Pancreas (tissue), 10 donors: Measurements from ENCODE around the gene LTB. TPM values are rescaled to one million over a fixed set of nuclear protein-coding genes. Genes with fewer than 3 reads are reported as not detected.

Source experiments
- ATAC-seq, 4 donors: fragments of 200-7000 bp; cut with Tn5 transposase; one replicate each; pipeline versions ENCODE4 v1.8.0 to v1.9.1; 2020; ENCODE audit warnings: mild to moderate bottlenecking in 4 of 4, moderate library complexity in 4 of 4
- DNase-seq, 6 donors: peaks; one replicate each; pipeline ENCODE4 v3.0.0-alpha.2; 2020
- FAIRE-seq: peaks from 2 replicates; lab custom pipeline; 2012; peaks lifted over from hg19 to GRCh38; lab: Jason Lieb, UNC
- H3K27ac ChIP-seq, 4 donors: fragments of 200-600 bp; sonication (generic); 1 replicate in 3 of 4; 2 replicates in 1 of 4; pipeline versions ENCODE4 v1.5.0 to v1.8.0; 2020
- H3K27me3 ChIP-seq, 4 donors: fragments of 200-600 bp; one replicate each; pipeline ENCODE4 v1.8.0; 2021
- H3K36me3 ChIP-seq, 3 donors: fragments of 200-600 bp; sonication (generic) in 1 of 3; one replicate each; pipeline versions ENCODE4 v1.5.0 to v1.8.0; 2020 to 2021
- H3K4me1 ChIP-seq, 3 donors: fragments of 200-600 bp; one replicate each; pipeline ENCODE4 v1.8.0; 2021
- H3K4me3 ChIP-seq, 4 donors: fragments of 200-600 bp; sonication (generic) in 2 of 4; one replicate each; pipeline versions ENCODE4 v1.5.0 to v1.8.0; 2020 to 2021
- H3K9me3 ChIP-seq, 4 donors: fragments of 200-600 bp; one replicate each; pipeline ENCODE4 v1.8.0; 2021
- WGBS, 2 donors: extraction: QIAGEN DNeasy Blood & Tissue Kit; methylation state at CpG; one replicate each; pipeline ENCODE4 v1.1.7; 2013; 5-methylcytosine and 5-hydroxymethylcytosine counted together
- intact Hi-C, 3 donors: fragments of 100-400 bp; cut with DNase I; formaldehyde crosslinking; loops; one replicate each; pipeline versions ENCODE4 v1.11.1 to v1.14.2; 2022
- polyA plus RNA-seq, 2 donors: library from polyadenylated mRNA; stranded (reverse); fragments of 200-250 nt; gene quantifications; one replicate each; pipeline ENCODE4 v1.2.3, GENCODE V29; 2013
- total RNA-seq, 6 donors: library from RNA; stranded (reverse); fragmentation: NEBNext Ultra II Directional in 4 of 6; extraction: Animal tissue kit (Norgen Biotek cat#: 25700) in 4 of 6; gene quantifications; one replicate each; pipeline versions ENCODE4 v1.2.1 to v1.2.4, GENCODE V29; 2021 to 2023
- TF ChIP-seq, protein P1 (sequence below), 4 donors: fragments of 200-600 bp; sonication (generic) in 3 of 4; IDR thresholded peaks; one replicate each; pipeline versions ENCODE4 v1.5.0 to v1.8.0; 2021; ENCODE audit warnings: antibody characterized with exemption in 4 of 4
- donor health status: healthy with polysubstance abuse.
- donor health status: DM: no; HTN: no; CAD: no; lungs with moderate emphysema.
- donor health status: DM: no; HTN: no; CAD: no.
- donor health status: control.
- donor health status: control.
- donor health status: Bipolar disorder and iron deficiency.
- donor health status: DM: yes; HTN: yes; CAD: no.
- donor health status: DM: no; HTN: no; CAD: no.
- donor health status: DM: no; HTN: no; CAD: no.
- donor health status: DM: yes; HTN: yes; CAD: no.

The LTB gene, protein sequence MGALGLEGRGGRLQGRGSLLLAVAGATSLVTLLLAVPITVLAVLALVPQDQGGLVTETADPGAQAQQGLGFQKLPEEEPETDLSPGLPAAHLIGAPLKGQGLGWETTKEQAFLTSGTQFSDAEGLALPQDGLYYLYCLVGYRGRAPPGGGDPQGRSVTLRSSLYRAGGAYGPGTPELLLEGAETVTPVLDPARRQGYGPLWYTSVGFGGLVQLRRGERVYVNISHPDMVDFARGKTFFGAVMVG
- total RNA-seq (10 to 100 TPM in 1 of 6 donors, 1 to 10 TPM in 3, under 1 TPM in 2; 0.71 to 19.4 (median 1.9) TPM), polyA plus RNA-seq (1 to 10 TPM; 1.4 to 7.3 TPM)

DNA sequence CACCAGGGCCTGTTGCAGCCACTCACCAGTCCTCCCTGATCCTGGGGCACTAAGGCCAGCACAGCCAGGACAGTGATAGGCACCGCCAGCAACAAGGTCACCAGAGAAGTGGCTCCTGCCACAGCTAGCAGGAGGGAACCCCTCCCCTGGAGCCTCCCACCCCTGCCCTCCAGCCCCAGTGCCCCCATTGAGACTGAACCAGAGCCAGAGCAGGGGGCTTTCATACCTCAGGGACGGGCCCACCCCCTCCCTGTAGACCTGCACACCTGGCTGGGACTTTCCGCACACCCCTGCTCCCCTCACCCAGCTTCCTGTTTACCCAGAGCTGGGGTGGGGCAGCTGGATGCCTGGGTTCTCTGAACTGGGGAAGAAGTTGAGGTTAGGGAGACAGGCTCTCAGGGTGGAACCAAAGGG lies at the start of gene LTB:
Gene LTB (minus strand): TSS at position 195 of the 414 bp plus-strand sequence. CDS start 7 bp downstream, at position 188.
- no peaks in the 10 kb centered on the region for H3K27me3 ChIP-seq
- peak within 1 kb of the TSS in 2 of 4 donors; percentile 49 to 69 for H3K27ac ChIP-seq
- H3K36me3 ChIP-seq, result no peaks in the 10 kb centered on the region
- no peaks in the 10 kb centered on the region for H3K9me3 ChIP-seq
- TF ChIP-seq, protein P1, sequence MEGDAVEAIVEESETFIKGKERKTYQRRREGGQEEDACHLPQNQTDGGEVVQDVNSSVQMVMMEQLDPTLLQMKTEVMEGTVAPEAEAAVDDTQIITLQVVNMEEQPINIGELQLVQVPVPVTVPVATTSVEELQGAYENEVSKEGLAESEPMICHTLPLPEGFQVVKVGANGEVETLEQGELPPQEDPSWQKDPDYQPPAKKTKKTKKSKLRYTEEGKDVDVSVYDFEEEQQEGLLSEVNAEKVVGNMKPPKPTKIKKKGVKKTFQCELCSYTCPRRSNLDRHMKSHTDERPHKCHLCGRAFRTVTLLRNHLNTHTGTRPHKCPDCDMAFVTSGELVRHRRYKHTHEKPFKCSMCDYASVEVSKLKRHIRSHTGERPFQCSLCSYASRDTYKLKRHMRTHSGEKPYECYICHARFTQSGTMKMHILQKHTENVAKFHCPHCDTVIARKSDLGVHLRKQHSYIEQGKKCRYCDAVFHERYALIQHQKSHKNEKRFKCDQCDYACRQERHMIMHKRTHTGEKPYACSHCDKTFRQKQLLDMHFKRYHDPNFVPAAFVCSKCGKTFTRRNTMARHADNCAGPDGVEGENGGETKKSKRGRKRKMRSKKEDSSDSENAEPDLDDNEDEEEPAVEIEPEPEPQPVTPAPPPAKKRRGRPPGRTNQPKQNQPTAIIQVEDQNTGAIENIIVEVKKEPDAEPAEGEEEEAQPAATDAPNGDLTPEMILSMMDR (IDR thresholded peaks at IDR 0.05), result no peak
- 66 to 67% methylated on average over 2 to 3 of the region's 3 CpGs for WGBS, 2 donors
- intact Hi-C loops, result no loop called here
- peak within 1 kb of the TSS; percentile 41 to 80 (median 74) for H3K4me3 ChIP-seq
- ATAC-seq (no peak), DNase-seq (peak in 1 of 6 donors; percentile 59), FAIRE-seq (no peak)
- H3K4me1 ChIP-seq, result peaks cover 0 to 14% (median 12%) of the 10 kb centered on the region in 3 donors

DNA sequence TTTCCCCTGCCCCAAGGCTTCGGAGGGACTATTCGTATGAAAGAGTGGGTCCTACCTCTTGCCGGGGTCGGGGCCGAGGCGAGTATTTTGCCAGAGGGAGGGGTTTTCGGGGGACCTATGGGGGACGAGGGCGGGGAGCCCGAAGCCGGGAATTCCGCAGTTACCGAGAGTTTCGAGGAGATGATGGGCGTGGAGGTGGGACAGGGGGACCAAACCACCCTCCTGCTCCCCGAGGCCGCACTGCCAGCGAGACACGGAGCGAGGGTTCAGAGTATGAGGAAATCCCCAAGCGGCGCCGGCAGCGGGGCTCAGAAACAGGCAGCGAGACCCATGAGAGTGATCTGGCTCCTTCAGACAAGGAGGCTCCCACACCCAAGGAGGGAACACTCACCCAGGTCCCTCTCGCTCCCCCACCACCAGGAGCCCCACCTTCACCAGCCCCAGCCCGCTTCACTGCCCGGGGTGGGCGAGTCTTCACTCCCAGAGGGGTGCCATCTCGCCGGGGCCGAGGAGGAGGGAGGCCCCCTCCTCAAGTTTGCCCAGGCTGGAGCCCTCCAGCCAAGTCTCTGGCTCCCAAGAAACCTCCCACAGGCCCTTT lies 49.6 kb upstream of the LTB start:
- DNase-seq, result peak in 1 of 6 donors; percentile 69
- H3K27me3 ChIP-seq, result no peaks in the 10 kb centered on the region
- ATAC-seq, result peak in 1 of 4 donors; percentile 4
- H3K27ac ChIP-seq, result no peak overlapping the region
- no peak for FAIRE-seq
- no peak overlapping the region for H3K4me3 ChIP-seq
- intact Hi-C loops, result no loop called here
- 92 to 94% methylated on average over 30 to 32 of the region's 32 CpGs for WGBS, 2 donors
- no peaks in the 10 kb centered on the region for H3K9me3 ChIP-seq
- H3K36me3 ChIP-seq, result peaks cover 14 to 83% (median 72%) of the 10 kb centered on the region in 3 donors
- TF ChIP-seq, protein P1 (IDR thresholded peaks at IDR 0.05), result no peak
- H3K4me1 ChIP-seq, result no peaks in the 10 kb centered on the region

DNA sequence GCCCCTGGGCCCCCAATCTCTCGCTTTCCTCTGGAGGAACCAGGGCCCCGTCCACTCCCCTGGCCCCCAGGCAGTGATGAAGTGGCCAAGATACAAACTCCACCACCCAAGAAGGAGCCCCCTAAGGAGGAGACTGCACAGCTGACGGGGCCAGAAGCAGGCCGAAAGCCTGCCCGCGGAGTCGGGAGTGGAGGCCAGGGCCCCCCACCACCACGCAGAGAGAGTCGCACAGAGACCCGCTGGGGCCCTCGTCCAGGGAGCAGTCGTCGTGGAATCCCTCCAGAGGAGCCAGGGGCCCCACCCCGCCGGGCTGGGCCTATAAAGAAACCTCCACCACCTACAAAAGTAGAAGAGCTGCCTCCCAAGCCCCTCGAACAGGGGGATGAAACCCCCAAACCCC lies 49.0 kb upstream of the LTB start:
- peaks cover 16 to 83% (median 72%) of the 10 kb centered on the region in 3 donors for H3K36me3 ChIP-seq
- 89% methylated on average over 16 of the region's 16 CpGs for WGBS, 2 donors
- FAIRE-seq, result no peak
- intact Hi-C loops, result no loop called here
- H3K9me3 ChIP-seq, result no peaks in the 10 kb centered on the region
- H3K27ac ChIP-seq, result no peak overlapping the region
- TF ChIP-seq, protein P1 (IDR thresholded peaks at IDR 0.05), result no peak
- peak in 1 of 6 donors; percentile 66 for DNase-seq
- no peaks in the 10 kb centered on the region for H3K27me3 ChIP-seq
- no peak for ATAC-seq
- H3K4me3 ChIP-seq, result no peak overlapping the region
- H3K4me1 ChIP-seq, result no peaks in the 10 kb centered on the region

DNA sequence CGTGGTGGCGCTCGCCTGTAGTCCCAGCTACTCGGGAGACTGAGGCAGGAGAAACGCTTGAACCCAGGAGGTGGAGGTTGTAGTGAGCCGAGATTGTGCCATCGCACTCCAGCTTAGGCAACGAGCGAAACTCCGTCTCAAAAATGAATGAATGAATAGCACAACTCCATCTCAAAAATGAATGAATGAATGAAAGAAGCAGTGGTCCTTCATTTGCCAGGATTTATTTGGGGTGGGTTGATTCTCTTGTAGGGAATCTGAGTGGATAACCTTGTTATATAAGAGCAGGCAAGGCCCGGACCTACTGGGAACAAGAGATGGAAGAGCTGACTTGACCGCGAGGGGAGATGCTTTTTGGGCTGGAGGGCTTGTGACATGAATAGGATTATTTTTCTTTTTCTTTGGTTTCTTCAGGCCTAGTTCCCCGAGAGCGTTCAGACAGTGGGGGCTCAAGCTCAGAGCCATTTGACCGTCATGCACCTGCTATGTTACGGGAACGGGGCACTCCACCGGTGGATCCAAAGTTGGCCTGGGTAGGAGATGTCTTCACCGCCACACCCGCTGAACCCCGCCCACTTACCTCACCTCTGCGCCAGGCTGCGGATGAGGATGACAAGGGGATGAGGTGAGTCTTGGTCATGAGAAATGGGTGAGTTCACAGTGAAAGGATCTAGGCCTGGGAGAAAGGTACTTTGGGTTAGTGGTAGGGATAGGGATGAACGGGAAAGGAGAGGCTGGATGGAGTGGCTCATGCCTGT lies 48.1 kb upstream of the LTB start:
- no peak for FAIRE-seq
- intact Hi-C loops, result no loop called here

More for the DNA sequence above, 48.1 kb upstream of the LTB start:
- no peak overlapping the region for H3K27ac ChIP-seq
- H3K27me3 ChIP-seq, result no peaks in the 10 kb centered on the region
- TF ChIP-seq, protein P1 (IDR thresholded peaks at IDR 0.05), result no peak
- no peaks in the 10 kb centered on the region for H3K9me3 ChIP-seq
- DNase-seq, result no peak
- 90 to 94% methylated on average over 25 of the region's 25 CpGs for WGBS, 2 donors
- H3K4me3 ChIP-seq, result no peak overlapping the region
- H3K36me3 ChIP-seq, result peaks cover 18 to 83% (median 72%) of the 10 kb centered on the region in 3 donors
- ATAC-seq, result no peak
- H3K4me1 ChIP-seq, result no peaks in the 10 kb centered on the region
